GM12872 (cell line): Measurements from ENCODE around the gene POLD4.

Experiments
- CTCF ChIP-seq: IDR thresholded peaks from 3 replicates; pipeline ENCODE4 v1.5.1; 2011; ENCODE audit warnings: low read depth, mild to moderate bottlenecking, low read length, moderate library complexity; ENCODE audit not compliant: insufficient read depth

The POLD4 gene

GRCh38 chr11:67381244-67381972, 28.1 kb upstream of the POLD4 start:
- no peak for TF ChIP-seq CTCF

- TF ChIP-seq CTCF: no peak
Measured at GRCh38 chr11:67379061-67380058, 26.0 kb upstream of the POLD4 start.

GRCh38 chr11:67378544-67378943, 25.2 kb upstream of the POLD4 start:
- no peak for TF ChIP-seq CTCF

GRCh38 chr11:67376873-67377808, 23.8 kb upstream of the POLD4 start:
- TF ChIP-seq CTCF: no peak

- TF ChIP-seq CTCF: no peak
Measured at GRCh38 chr11:67376063-67376820, 22.9 kb upstream of the POLD4 start.

- TF ChIP-seq CTCF: no peak
Measured at GRCh38 chr11:67375320-67376055, 22.1 kb upstream of the POLD4 start.
